Stimulated activated CD4-positive, alpha-beta T cell treated with anti-CD3 and anti-CD28 coated beads, Interleukin-12 subunit alpha, Interleukin-12 subunit beta, amount 100 ng/mL, for 24 hours (primary cell): ENCODE measurements around the gene EEIG1.
"Not testable (repeated sequence)": the region's sequence is repeated elsewhere in the genome, so short reads cannot be mapped to it uniquely, and the experiment has no call there.

Experiments
- DNase-seq, 2 experiments: peaks; one replicate each; pipeline ENCODE4 v3.0.0-alpha.2; 2020; ENCODE audit warnings: low read depth in 2 of 2

Gene EEIG1

DNA sequence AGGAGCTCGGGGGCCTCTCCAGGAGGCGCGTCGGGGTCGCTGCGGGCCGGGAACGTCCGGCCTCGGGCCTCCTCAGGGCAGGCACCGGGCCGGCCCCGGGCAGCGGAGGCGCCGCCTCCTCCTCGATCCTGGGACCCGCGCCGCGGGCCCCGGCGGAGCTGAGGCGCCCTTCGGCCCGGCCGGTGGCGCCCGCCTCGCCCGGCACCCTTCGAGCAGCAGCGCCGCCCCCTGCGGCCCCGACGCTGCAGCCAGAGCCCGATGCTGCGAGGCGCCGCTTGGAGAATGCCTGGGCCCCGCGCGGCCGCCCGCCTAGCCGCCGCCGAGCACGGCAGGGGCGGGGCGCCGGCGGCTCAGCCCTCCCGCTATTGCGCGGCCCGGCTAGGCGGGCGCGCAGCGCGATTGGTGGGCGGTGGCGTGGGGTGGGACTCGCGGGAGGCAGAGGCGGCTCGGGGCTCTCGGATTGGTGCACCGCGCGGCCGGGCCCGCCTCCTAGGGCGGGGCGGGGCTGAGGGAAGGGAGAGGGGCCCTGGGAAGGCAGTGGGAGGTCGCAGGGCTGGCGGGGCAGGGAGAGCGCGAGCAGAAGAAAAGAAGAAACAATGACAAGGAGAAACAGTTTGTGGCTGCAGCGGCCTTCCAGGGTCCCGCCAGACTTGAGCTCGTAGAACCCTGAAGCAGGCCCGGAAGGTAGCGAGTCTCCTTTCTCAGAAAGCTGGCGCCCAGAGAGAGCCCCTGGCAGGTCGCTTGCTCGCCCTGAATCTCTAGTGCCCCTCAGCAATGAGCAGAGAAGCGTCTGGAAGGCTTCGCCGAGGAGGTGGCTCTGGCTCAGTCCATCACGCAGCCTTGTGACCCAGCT lies at the start of gene EEIG1:
Gene EEIG1, minus strand, starts transcription at position 284 of the 853 bp plus-strand sequence. CDS start 852 bp downstream, outside the sequence.
- DNase-seq = peak; percentile 96 to 97

DNA sequence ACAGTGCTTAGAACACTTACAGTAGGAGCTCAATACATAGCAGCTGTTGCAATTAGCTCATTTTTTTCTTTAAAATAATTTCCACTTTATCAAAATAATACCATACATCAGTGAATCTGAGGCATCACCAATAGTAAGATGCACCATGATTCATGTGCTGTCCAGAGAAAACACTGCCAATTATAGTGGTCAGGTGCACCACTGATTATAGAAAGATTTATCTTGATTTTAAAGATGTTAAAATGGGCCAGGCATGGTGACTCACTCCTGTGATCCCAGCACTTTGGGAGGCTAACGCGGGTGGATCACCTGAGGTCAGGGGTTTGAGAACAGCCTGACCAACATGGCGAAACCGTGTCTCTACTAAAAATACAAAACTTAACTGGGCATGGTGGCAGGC lies 46.9 kb upstream of the EEIG1 start:
- DNase-seq = no peak

DNA sequence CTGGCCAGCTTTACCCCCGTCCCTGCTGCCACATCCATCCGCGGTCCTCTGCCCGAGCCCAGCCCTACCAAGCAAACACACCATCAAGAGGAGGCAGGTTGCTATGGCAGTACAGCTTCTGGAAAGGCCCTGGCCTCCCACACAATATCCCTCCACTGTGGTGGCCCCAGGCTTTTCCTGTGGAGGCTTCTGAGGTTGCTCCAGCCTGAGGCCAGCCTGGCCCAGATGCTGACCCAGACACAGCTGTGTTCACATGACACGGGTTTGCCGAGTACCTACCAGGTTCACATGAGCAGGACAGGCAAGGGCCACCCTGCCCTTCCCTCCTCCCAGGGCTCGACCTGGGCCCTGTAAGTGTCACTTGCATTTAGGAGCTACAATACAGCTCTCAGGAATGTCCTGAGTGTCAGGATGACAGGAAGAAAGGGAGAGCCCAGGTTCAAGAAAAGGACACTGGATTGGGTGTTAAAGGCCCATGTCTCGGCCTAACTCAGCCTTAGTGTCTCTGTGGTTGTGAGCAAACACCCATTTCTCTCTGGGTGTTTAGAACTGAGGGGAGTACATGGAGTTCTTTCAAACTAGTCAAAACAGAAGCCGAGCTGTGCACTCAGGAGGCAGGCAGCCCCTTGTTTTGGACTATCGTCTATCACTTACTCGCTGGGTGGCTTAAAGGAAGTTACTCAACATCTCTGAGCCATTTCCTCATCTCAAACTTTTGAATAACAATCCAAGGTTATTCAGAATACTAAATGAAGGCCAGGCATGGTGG lies 46.2 kb upstream of the EEIG1 start:
- peak in 1 of 2 experiments; percentile 22 for DNase-seq

GRCh38 chr9:128026255-128026772 lies 45.5 kb upstream of the EEIG1 start:
- DNase-seq = peak; percentile 40 to 55

- DNase-seq = no peak
These were observed 44.9 kb upstream of the EEIG1 start for GRCh38 chr9:128025736-128026135.

GRCh38 chr9:128024761-128025308 lies 44.0 kb upstream of the EEIG1 start:
- DNase-seq = no peak

GRCh38 chr9:128023671-128024070 lies 42.9 kb upstream of the EEIG1 start:
- DNase-seq = not testable (repeated sequence)

DNA sequence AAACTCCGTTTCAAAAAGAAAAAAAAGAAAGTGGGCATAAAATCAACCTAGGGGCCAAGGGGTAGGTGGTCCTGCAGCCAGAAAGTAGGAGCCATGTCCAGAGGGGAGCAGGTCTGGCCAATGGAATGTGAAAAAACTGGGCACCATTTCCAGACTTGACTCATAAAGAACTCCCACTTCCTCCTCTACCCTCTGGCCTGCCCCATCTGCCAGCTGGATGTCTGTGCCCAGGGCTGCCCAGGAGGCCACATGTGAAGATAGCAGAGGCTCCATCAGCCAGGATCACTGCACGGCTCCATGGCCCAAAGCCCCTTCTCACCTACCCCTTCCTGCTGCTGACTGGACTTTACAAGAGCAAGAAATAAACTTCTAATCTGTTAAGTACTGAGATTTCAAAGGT lies 42.1 kb upstream of the EEIG1 start:
- DNase-seq = no peak

GRCh38 chr9:128021098-128021497 lies 40.3 kb upstream of the EEIG1 start:
- DNase-seq = no peak

- no peak for DNase-seq
These were observed 39.9 kb upstream of the EEIG1 start for GRCh38 chr9:128020692-128021091.

GRCh38 chr9:128015696-128016095 lies 34.9 kb upstream of the EEIG1 start:
- DNase-seq = no peak

- no peak for DNase-seq
These were observed 30.5 kb upstream of the EEIG1 start for GRCh38 chr9:128011071-128011817.

- DNase-seq = no peak
These were observed 28.9 kb upstream of the EEIG1 start for GRCh38 chr9:128009639-128010038.

DNA sequence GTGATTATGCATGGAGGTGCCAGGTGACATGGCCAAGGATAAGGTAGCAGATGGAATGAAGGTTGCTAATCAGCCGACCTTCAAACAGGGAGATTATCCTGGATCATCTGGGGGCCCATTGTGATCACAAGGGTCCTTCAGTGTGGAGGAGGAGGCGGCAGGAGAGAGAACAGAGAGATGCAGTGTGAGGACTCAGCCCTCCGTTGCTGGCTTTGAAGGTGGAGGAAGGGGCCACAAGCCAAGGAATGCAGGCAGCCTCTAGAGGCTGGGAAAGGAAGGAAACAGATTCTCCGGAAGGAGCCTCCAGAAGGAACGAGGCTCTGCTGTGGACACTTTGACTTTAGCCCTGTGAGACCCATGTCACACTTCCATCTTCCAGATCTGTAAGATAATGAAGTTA lies 27.4 kb upstream of the EEIG1 start:
- DNase-seq = no peak

GRCh38 chr9:128007566-128008138 lies 26.9 kb upstream of the EEIG1 start:
- DNase-seq = peak; percentile 70 to 87

GRCh38 chr9:128006332-128006996 lies 25.7 kb upstream of the EEIG1 start:
- DNase-seq = no peak

DNA sequence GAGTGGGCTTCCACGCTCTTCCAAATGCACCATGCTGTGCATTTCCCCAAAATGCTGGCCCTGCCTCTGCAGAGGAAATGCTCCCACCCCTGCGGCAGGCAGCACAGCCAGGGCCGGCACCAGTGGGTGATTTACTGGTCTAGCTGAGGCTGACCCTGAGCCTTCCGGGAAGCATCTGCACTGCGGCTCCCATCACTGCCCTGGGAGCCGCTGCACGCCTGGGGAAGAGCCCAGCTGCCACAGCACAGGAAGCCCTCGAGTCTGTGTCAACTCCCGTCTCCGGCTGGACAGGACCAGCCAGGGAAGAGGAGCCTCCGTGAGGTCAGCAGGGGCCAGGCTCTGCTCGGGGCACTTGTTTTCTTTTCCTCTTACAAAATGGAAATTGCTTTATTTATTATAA lies 25.1 kb upstream of the EEIG1 start:
- DNase-seq = no peak

DNA sequence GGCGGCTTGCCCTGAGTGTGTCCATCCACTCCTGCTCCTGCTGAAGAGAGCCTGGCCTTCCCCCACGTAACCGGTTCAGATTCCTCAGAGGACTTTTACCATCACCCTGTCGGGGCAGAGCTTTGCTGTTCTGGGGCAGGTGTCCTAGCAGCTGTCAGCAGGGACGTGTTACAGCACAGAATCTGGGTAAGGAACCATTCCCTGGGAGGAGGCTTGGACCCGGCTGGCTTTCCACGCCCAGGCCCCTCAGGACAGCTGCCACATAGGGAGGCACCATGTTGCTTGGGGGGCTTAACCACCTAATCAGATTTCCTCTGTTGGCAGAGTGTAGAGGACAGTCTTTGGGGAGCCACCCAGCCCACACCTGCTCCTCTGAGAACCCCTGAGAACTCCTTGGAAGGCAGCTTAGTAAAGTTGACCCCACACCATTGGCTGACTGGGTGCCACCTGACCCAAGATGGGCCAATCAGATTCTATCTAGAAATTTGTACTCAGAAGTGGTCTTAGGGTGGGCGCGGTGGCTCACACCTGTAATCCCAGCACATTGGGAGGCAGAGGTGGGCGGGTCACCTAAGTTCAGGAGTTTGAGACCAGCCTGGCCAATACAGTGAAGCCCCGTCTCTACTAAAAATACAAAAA lies 23.3 kb upstream of the EEIG1 start:
- DNase-seq = no peak

DNA sequence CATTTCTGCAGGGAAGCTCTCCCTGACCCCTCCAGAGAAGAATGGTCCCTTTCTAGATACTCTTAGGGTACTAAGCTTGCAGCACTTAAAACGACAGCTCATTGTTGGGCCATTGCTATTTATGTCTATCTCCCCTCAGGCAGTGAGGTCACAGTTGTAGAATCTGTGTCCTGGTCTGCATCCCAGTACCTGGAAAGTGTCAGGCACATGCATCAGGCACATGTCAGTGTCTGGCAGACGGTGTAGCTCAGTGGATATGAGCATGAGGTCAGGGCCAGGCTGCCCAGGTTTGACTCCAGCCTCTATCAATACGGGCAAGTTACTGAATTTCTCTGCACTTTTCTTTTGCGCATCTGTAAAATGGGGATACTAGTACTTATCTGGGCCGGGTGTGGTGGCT lies 22.2 kb upstream of the EEIG1 start:
- no peak for DNase-seq

GRCh38 chr9:128001779-128002298 lies 21.1 kb upstream of the EEIG1 start:
- no peak for DNase-seq
